OCI-LY3 (cell line): Measurements from ENCODE around the gene LNX1.

Source experiments
- H2AFZ ChIP-seq: fragments of 200-600, 300-600 bp; shearing (Covaris generic); 2 replicates; pipeline ENCODE4 v1.6.0; 2014; ENCODE audit warnings: antibody characterized with exemption, low read depth, low read length
- H3K27ac ChIP-seq: fragments of 200-600, 300-600 bp; sonication (generic); 2 replicates; pipeline ENCODE4 v1.5.1; 2014; ENCODE audit warnings: mild to moderate bottlenecking, low read length, moderate library complexity, mixed read lengths
- H3K27me3 ChIP-seq: fragments of 200-600, 300-600 bp; sonication (generic); 2 replicates; pipeline ENCODE4 v1.6.1; 2014; ENCODE audit warnings: low read depth, low read length, mixed read lengths
- H3K36me3 ChIP-seq: fragments of 200-600, 300-600 bp; sonication (generic); replicated peaks from 2 replicates; pipeline ENCODE3; 2014; ENCODE audit warnings: low read depth, low read length, mixed read lengths
- H3K4me1 ChIP-seq: fragments of 300-600, 200-600 bp; sonication (generic); 2 replicates; pipeline ENCODE4 v1.6.1; 2014; ENCODE audit warnings: low read length, mixed read lengths
- H3K4me2 ChIP-seq: fragments of 200-600, 300-600 bp; sonication (generic); 2 replicates; pipeline ENCODE4 v1.6.1; 2014; ENCODE audit warnings: low read length, mixed read lengths
- H3K4me3 ChIP-seq: fragments of 300-600, 200-600 bp; sonication (generic); 2 replicates; pipeline ENCODE4 v1.5.1; 2014; ENCODE audit warnings: antibody characterized with exemption, mild to moderate bottlenecking, low read length, moderate library complexity
- H3K79me2 ChIP-seq: fragments of 300-600, 200-600 bp; shearing (Covaris generic); 2 replicates; pipeline ENCODE4 v1.6.1; 2014; ENCODE audit warnings: mild to moderate bottlenecking, low read length, mixed read lengths
- H3K9ac ChIP-seq: fragments of 300-600, 200-600 bp; shearing (Covaris generic); 2 replicates; pipeline ENCODE4 v1.6.0; 2014; ENCODE audit warnings: mild to moderate bottlenecking, low read length, moderate library complexity
- H3K9me3 ChIP-seq: fragments of 200-600, 300-600 bp; shearing (Covaris generic); 2 replicates; pipeline ENCODE4 v1.6.1; 2014; ENCODE audit warnings: low read length, mixed read lengths; ENCODE audit not compliant: insufficient read depth
- H4K20me1 ChIP-seq: fragments of 200-600, 300-600 bp; sonication (generic); 2 replicates; pipeline ENCODE4 v1.6.1; 2016; ENCODE audit warnings: low read length, mixed read lengths; ENCODE audit not compliant: insufficient read depth
- EZH2phosphoT487 ChIP-seq: fragments of 200-600 bp; shearing (Covaris generic); IDR thresholded peaks from 2 replicates; pipeline ENCODE4 v1.6.1; 2018; ENCODE audit warnings: antibody characterized with exemption, mixed run types, low read depth
- TF ChIP-seq, protein P1 (sequence below): fragments of 200-600, 300-600 bp; sonication (generic); IDR thresholded peaks from 2 replicates; pipeline ENCODE4 v1.5.1; 2014; ENCODE audit warnings: antibody characterized with exemption, low read length, low read depth

LNX1 gene

DNA sequence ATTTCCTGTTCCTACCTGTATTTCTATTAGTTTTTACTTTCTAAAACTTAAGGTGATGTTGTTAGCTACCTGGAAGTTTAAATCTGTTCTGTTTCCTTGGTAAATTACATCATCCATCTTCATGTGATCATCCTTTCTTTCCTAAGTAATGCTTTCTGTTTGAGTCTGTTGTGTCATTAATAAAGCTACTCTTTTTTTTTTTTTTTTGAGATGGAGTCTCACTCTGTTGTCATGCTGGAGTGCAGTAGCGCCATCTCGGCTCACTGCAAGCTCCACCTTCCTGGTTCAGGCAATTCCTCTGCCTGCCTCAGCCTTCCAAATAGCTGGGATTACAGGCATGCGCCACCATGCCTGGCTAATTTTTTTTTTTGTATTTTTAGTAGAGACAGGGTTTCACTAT, 140.5 kb downstream of the LNX1 start:
- Histone ChIP-seq H3K4me3 (no peak overlapping the region), H3K4me2 (no peak overlapping the region), H3K27me3 (no peaks in the 10 kb centered on the region), H2AFZ (no peak overlapping the region), H3K9ac (no peak overlapping the region), H3K27ac (no peak overlapping the region), H3K79me2 (no peaks in the 10 kb centered on the region; the same call in 1 of the 2 replicates), H3K4me1 (peaks cover 8% of the 10 kb centered on the region; the same call in 1 of the 2 replicates), H3K36me3 (peaks cover 29% of the 10 kb centered on the region), H3K9me3 (no peaks in the 10 kb centered on the region), H4K20me1 (0 out of 2 replicates have a peak, but pooled peaks cover 3% of the 10 kb centered on the region)
- TF ChIP-seq, protein P1, sequence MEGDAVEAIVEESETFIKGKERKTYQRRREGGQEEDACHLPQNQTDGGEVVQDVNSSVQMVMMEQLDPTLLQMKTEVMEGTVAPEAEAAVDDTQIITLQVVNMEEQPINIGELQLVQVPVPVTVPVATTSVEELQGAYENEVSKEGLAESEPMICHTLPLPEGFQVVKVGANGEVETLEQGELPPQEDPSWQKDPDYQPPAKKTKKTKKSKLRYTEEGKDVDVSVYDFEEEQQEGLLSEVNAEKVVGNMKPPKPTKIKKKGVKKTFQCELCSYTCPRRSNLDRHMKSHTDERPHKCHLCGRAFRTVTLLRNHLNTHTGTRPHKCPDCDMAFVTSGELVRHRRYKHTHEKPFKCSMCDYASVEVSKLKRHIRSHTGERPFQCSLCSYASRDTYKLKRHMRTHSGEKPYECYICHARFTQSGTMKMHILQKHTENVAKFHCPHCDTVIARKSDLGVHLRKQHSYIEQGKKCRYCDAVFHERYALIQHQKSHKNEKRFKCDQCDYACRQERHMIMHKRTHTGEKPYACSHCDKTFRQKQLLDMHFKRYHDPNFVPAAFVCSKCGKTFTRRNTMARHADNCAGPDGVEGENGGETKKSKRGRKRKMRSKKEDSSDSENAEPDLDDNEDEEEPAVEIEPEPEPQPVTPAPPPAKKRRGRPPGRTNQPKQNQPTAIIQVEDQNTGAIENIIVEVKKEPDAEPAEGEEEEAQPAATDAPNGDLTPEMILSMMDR = no peak
- no peak for TF ChIP-seq EZH2phosphoT487

DNA sequence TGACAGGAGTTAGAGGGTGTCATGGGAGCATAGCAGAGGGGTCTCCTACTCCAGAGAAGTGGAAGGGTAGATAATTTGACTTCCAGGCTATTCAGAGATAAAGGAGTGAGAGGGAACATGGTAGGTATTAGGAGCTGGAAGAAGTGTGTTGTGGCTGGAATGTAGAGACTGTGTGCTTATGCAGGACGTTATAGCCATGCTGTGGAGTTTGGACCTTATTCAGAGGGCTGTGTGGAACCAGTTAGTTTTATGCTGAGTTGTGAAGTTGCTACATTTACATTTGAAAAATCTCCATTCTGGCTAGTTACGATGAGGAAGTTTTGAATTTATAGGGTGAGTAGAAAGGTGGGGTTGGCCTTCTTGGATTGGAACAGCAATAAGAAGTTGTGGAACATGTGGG, 146.3 kb downstream of the LNX1 start:
- no peak overlapping the region for H3K4me3 ChIP-seq
- peaks cover 4% of the 10 kb centered on the region for H3K4me1 ChIP-seq
- no peak overlapping the region for H2AFZ ChIP-seq
- H4K20me1 ChIP-seq = peaks cover 7% of the 10 kb centered on the region; the same call in 1 of the 2 replicates
- peaks cover 30% of the 10 kb centered on the region for H3K36me3 ChIP-seq
- H3K9ac ChIP-seq = no peak overlapping the region
- H3K9me3 ChIP-seq = no peaks in the 10 kb centered on the region
- no peaks in the 10 kb centered on the region for H3K27me3 ChIP-seq
- H3K27ac ChIP-seq = no peak overlapping the region
- H3K4me2 ChIP-seq = no peak overlapping the region
- H3K79me2 ChIP-seq = no peaks in the 10 kb centered on the region; the same call in 1 of the 2 replicates
- TF ChIP-seq EZH2phosphoT487 = no peak
- TF ChIP-seq, protein P1 = no peak

DNA sequence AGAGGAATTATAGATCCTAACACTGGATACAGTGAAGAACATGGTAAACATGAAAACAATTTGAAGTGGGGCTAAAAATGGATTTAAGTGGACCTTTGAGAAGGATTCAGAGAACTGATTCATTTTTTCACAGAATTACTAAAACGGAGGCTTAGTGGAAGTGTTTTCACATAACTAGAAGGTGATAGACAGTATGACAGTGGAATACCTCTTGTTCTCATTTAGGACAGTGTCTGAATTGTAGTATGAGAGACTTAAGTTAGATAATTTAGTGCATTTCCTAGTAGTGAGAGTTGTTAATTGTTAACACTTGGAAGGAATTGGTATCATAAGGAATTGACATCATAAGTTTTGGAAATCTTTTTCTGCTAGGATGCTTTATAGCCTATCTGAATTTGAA, 149.7 kb downstream of the LNX1 start:
- Histone ChIP-seq H3K79me2 (no peaks in the 10 kb centered on the region; the same call in 1 of the 2 replicates), H3K9me3 (no peaks in the 10 kb centered on the region), H3K4me3 (no peak overlapping the region), H3K36me3 (peaks cover 23% of the 10 kb centered on the region), H4K20me1 (peaks cover 18% of the 10 kb centered on the region; the same call in 1 of the 2 replicates), H3K27me3 (no peaks in the 10 kb centered on the region), H3K4me2 (no peak overlapping the region), H3K4me1 (peaks cover 14% of the 10 kb centered on the region), H2AFZ (no peak overlapping the region), H3K27ac (no peak overlapping the region), H3K9ac (no peak overlapping the region)
- no peak for TF ChIP-seq EZH2phosphoT487
- TF ChIP-seq, protein P1 = no peak

DNA sequence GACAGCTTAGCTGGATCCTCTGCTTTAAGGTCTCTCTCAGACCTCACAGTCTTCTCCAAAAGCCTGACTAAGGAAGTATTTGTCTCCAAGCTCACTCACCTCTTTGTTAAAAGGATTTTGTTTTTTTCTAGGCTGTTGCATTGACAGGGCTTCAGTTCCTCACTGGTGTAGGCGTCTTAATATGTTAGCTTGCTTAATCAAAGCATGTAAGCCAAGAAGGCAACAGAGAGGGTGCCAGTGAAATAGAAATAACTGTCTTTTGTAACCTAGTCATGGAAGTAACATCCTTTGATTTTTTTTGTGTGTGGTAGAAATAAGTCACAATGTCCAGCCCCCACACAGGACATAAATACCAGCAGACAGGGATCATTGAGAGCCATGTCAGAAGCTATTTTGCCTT, 155.0 kb downstream of the LNX1 start:
- no peak overlapping the region for H3K27ac ChIP-seq
- H3K4me3 ChIP-seq = no peak overlapping the region
- no peak for TF ChIP-seq EZH2phosphoT487
- TF ChIP-seq, protein P1 = no peak
- peaks cover 28% of the 10 kb centered on the region for H3K36me3 ChIP-seq
- no peak overlapping the region for H3K4me2 ChIP-seq
- no peak overlapping the region for H2AFZ ChIP-seq
- peaks cover 48% of the 10 kb centered on the region for H4K20me1 ChIP-seq
- no peaks in the 10 kb centered on the region for H3K27me3 ChIP-seq
- H3K9ac ChIP-seq = no peak overlapping the region
- H3K9me3 ChIP-seq = no peaks in the 10 kb centered on the region
- peaks cover 38% of the 10 kb centered on the region for H3K4me1 ChIP-seq
- peaks cover 6% of the 10 kb centered on the region for H3K79me2 ChIP-seq
